Measurements from ENCODE around the gene ATP2A3.

ATP2A3 gene

DNA sequence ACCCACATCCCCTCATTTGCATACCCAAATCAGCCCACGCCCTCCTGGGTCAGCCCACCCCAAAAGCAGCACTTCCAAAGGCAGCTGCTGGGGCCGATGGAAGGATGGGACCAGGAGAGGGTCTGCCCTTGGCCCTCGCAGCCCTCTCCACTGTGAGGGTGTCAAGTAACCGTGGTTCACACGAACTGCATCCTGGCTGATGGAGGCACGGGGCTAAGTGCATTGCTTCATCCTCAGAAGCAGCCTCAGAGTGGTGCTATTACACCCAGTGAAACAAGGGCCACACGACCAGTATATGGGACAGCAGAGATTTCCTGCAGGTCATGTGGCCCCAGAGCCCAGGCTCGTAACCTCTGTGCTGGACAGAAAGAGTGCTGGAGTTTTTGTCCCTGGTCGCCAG is 13.2 kb upstream of the ATP2A3 start:
- in situ Hi-C loops (cut with HindIII; ENCODE audit: low pct_ligation_motif_present, low pct_unique_long_range_greater_than_20kb, low sequenced_read_pairs): no loop called here
- DNase-seq: no peak

DNA sequence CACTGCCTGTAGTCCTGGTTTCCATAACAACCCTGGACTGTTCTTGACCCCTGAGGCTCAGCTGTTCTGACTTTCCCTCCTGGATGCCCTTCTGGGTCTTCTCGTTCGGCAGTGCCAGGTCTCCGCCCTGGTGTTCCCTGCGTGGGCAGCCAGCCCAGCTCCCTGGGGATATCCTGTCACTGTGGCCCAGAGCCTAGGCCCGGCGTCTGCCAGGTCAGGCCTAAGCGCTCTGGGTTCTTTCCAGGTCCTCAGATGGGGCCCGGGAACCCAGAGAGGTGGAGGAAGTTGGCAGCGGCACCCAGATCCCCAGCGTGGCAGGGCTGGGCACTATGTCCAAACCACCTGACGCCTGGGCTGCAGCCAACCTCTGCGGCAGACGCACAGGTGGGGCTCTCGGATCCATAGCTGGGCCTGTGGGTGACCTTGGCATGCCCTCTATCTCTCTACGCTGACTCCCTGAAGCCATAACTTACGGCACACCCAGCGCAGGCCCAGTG is 12.5 kb upstream of the ATP2A3 start:
- DNase-seq: no peak
- in situ Hi-C loops (cut with HindIII; ENCODE audit: low pct_ligation_motif_present, low pct_unique_long_range_greater_than_20kb, low sequenced_read_pairs): no loop called here

DNA sequence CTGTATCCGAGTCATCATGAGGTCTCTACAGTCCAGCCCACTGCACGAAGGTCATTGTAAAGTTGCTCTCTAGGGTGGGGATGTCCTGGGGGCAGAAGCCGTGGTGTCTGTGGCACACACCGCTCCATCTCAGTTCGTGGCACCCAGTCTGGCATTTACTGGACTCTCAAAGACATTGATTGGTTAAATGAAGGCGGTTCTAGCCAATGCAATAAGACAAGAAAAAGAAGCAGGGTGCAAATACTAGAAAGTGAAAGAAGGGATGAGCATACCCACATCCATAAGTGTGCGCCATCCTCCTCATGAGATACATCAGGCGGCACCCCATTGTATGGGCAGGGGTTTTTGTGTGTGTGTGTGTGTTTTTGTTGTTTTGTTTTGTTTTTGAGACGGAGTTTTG is 10.7 kb upstream of the ATP2A3 start:
- no peak for DNase-seq
- in situ Hi-C loops (cut with HindIII; ENCODE audit: low pct_ligation_motif_present, low pct_unique_long_range_greater_than_20kb, low sequenced_read_pairs): no loop called here

DNA sequence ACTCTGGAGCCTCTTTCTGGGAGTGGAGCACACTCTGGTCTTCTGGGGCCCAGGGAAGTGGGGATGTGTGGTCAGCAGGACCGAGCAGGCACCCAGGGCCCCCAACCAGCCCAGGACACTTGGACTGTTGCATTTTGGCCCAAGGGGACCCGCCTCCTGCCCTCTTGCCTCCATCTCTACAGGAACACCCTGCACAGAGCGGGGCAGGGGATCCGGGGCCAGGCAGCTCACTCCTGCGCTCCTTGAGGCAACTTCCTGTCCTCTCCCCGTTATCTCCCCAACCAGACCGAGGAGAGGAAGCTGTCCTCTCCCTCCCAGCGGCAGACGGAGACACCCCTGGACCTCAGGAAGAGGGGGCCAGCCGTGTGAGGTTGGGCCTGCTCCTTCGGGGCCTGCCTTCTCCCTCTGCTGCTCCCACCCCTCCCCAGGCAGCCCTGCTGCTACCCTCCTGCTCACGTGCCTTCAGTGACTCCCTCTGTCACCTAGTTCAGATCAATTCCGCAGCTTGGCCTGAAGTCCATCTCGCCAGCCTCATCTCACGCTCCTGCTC is 10.0 kb upstream of the ATP2A3 start:
- DNase-seq: no peak
- in situ Hi-C loops (cut with HindIII; ENCODE audit: low pct_ligation_motif_present, low pct_unique_long_range_greater_than_20kb, low sequenced_read_pairs): no loop called here

DNA sequence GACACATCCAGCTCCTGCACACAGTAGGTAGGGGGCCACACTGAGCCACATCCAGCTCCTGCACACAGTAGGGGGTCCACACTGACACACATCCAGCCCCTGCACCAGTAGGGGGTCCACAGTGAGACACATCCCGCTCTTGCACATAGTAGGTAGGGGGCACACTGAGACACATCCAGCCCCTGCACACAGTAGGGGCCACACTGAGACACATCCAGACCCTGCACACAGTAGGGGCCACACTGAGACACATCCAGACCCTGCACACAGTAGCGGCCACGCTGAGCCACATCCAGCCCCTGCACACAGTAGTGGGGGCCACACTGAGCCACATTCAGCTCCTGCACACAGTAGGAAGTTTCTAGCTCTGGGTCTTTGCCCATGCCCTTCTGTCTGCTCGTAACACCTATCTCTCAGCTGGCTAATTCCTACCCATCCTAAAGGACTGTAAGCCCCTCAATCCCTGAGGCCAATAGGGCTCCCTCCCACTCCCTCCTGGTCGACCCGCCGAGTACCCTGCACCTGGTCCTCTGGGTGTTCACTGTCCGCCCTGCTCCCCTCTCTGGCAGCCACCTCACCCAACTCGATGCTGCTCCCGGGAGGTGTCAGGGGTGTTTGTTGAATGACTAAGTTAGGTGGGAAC is 9.4 kb upstream of the ATP2A3 start:
- in situ Hi-C loops (cut with HindIII; ENCODE audit: low pct_ligation_motif_present, low pct_unique_long_range_greater_than_20kb, low sequenced_read_pairs): no loop called here
- DNase-seq: no peak

DNA sequence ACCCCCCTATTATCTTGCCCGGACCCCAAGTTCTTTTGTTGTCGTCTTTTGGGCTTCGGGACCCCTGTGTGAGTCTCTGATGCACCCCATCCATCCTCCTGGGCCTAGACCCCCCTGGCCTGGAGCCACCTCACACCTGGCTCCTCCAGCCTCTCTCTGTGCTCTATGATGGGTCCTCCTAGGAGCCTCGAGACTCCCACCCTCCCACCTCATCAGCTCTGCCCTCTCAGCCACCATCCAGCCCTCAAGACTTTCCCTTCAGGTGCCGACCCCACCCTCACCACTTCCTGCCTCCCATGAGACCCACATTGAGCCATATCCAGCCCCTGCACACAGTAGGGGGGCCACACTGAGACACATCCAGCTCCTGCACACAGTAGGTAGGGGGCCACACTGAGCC is 8.7 kb upstream of the ATP2A3 start:
- in situ Hi-C loops (cut with HindIII; ENCODE audit: low pct_ligation_motif_present, low pct_unique_long_range_greater_than_20kb, low sequenced_read_pairs): no loop called here
- no peak for DNase-seq

DNA sequence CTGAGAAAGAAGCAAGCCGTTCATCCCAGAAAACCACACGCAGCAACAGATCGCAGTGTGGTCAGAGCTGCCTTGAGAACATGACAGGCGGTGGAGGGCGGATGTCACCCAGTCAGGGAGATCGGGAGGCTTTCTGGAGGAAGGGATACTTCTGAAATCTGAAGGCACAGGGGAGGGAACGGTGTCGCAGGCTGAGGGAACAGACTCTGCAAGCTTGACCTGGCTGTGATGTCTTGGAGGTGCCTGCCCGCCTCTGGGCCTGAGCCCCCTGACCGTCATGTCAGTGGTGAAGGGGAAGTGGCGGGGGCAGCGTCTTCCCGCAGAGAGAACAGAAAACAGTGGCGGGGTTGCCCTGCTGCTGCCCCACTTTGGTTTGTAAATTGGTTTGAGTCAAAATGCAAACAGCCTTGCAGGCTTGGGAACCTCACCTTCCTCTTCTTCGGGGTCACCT is 8.1 kb upstream of the ATP2A3 start:
- DNase-seq: no peak

DNA sequence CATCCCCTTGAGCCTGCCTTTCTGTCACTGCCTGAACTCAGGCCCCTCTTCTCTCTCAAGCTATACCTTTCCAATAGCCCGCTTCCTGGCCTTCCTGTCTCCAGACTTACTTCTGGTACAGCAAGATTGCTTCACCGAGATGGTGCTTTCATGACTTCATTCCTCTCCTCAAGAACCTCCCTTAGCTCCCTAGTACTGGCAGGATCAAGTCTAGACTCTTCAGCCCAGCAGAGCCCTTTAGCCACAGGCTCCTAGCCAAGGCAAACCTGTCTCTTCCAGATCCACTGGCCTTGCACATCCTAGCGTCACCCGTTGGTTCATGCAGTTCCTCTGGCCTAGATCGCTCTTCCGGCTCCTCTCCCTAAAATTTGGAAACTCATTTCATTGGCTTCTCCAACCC is 6.4 kb upstream of the ATP2A3 start:
- no peak for DNase-seq
- in situ Hi-C loops (cut with HindIII; ENCODE audit: low pct_ligation_motif_present, low pct_unique_long_range_greater_than_20kb, low sequenced_read_pairs): no loop called here

More for the DNA sequence above, 8.1 kb upstream of the ATP2A3 start:
- in situ Hi-C loops (cut with HindIII; ENCODE audit: low pct_ligation_motif_present, low pct_unique_long_range_greater_than_20kb, low sequenced_read_pairs): no loop called here

DNA sequence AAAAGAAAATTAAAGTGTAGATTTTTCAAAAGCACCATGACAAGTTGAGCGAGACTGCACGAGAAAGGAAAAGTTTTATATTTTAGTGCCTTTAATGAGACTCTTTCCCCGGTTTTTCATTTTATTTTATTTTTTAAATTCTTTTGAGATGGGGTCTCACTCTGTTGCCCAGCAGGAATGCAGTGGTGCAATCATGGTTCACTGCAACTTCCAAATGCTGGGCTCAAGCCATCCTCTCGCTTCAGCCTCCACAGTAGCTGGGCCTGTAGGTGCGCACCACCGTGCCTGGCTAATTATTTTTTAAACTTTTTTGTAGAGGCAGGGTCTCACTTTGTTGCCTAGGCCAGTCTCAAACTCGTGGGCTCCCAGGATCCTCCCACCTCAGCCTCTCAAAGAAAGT is 5.7 kb upstream of the ATP2A3 start:
- in situ Hi-C loops (cut with HindIII; ENCODE audit: low pct_ligation_motif_present, low pct_unique_long_range_greater_than_20kb, low sequenced_read_pairs): no loop called here
- DNase-seq: peak; percentile 12

DNA sequence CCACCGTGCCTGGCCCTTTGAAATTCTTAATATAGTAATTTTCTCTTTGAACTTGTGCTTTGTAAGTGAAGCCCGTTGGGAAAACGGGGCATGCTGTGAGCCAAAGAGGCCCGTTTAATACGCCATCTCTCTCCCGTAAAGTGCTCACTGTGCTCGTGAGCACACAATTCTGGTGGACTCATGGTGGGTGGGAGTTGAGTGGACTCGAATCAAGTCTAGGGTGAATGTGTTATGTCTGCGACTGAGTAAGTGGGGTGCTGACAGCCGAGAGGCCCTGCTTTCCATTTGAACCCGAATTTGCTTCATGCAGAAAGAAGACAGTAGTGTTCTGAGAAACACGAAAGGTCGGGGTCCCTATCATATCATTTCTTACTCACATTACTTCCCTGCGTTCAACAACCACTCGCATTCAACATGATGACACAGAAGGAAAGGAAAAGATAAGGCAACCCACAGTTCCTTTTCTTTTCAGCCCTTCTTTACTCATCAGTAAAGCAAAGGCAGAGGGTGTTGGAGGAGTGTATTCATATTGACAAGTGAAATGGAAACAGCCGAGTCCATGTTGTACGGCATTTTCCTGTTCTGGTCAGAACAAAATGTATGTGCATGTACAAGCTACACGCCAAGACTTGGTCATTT is 4.8 kb upstream of the ATP2A3 start:
- no peak for DNase-seq
- in situ Hi-C loops (cut with HindIII; ENCODE audit: low pct_ligation_motif_present, low pct_unique_long_range_greater_than_20kb, low sequenced_read_pairs): no loop called here

DNA sequence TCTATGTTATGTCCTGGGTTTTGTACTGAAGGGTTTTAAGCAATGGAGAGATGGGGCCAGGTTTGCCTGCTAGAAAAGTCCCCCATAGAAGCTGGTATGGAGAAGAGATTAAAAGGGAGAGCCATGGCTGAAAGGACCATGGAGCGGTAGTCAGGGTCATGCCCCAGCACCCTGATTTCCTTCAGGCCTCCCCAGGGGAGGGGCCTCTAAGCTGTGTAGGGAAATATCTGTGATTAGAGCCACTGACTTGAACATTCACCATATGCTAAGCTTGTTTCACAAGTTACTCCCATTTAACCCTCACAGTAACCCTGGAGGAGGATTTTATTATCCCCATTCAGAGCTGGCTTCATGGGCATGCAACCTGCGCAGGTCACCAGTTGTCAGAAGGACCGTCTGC is 3.8 kb upstream of the ATP2A3 start:
- no peak for DNase-seq

DNA sequence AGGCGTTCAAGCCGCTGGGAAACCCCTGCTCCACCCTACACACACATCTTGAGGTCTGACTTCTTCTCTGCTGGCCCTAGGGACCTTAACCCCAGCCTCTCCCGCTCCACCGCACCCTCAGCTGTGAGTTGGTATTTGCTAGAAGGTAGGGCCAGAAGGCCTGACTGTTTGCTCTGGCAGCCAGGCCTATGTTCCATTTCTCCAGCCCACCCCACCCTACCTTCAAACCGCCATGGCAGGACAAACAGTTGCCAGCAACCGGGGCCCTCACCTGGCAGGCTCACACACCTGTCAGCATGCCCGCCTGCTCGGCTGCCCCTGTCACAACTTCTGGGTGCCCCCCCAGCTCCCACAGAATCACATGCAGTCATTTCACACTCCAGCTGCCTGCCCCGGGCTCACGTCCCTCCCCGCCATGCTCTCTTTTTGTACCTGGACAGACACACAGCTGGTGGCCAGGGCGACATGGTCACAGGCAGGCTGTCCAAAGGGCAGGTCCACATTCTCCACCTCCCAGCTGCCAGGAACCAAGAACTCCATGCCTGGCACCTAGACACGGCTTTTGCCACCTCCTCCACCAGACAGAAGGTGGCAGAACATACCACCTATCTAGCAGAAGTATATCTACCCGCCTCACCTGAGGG is 2.6 kb upstream of the ATP2A3 start:
- in situ Hi-C loops (cut with HindIII; ENCODE audit: low pct_ligation_motif_present, low pct_unique_long_range_greater_than_20kb, low sequenced_read_pairs): no loop called here
- no peak for DNase-seq

More for the DNA sequence above, 3.8 kb upstream of the ATP2A3 start:
- in situ Hi-C loops (cut with HindIII; ENCODE audit: low pct_ligation_motif_present, low pct_unique_long_range_greater_than_20kb, low sequenced_read_pairs): no loop called here

DNA sequence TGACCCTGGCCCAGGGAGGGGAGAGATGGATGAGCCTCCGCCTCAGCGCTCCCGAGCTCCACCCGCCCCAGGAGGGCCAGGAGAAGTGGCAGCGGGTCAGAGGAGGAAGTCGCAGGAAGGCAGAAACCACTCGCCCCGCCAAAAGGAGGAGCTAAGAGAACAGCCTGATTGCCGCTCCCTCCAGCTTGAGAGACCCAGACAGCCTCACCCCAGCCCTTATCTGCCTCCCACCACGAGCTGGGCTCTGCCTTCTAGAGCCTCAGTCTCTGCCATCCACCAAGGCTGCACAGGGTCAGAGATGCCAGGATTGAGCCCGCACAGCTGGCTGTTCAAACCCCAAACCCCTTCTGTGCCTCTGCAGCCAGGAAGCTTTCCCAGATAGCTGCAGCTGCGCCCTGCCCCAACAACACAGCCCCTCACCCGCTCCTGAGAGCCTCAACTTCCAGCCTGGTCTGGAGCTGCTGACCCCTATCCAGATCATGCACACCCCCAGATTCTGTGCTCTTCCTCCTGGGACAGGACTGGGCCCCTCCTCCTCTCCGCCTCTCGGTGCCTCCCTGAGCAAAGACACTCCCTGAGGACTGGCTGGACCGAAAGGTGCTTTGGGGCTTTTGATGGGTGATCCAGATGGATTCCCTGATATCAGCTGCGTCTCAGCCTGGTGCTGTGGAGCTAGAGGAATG is 1.0 kb upstream of the ATP2A3 start:
- peak; percentile 85 for DNase-seq
- in situ Hi-C loops (cut with HindIII; ENCODE audit: low pct_ligation_motif_present, low pct_unique_long_range_greater_than_20kb, low sequenced_read_pairs): no loop called here

DNA sequence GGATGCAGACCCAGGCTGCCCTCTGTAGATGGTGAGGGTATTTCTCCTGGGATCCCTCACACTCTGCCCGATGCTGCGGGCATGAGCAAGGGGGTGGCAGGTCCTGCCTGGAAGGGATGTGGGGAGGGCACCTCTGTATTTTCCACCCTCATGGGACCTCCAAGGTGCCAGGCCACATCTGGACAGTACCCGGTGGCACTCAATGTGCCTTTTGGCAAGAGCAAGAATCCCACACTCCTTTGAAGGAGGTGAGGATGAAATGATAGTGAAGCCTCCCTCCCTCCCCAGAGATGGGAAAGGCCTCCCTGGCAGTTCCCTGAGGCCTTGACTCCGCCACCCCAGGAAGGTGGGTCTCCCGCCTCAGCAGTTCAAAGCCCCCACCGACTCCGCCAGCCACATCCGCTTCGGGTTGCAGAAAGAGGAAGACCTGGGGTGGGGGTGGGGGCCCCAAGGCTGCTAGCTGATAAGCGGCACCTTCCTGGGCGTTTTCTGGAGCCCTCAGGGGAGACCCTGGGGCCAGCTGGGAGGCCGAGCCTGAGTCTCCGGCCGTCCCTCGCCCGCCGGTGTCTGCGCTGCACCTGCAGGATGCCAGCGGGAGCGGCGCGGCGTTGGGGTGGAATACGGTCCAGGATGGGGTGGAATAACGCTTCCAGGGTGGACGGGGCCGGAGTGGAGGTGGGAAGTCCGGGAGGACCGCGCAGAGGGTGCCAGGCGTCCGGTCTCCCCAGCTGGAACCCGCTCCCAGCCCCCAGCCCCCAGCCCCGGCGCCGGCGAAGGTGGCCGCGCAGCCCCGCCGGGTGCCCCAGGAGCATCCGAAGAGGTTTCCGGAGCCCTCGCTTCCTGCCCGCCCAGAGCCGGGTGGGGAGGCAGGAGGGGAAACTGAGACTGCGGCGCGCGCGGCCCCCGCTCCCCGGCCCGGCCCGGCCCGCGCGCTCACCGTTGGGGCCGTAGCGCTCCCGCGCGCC is 718 bp downstream of the ATP2A3 start:
- in situ Hi-C loops (cut with HindIII; ENCODE audit: low pct_ligation_motif_present, low pct_unique_long_range_greater_than_20kb, low sequenced_read_pairs): no loop called here
- no peak for DNase-seq

DNA sequence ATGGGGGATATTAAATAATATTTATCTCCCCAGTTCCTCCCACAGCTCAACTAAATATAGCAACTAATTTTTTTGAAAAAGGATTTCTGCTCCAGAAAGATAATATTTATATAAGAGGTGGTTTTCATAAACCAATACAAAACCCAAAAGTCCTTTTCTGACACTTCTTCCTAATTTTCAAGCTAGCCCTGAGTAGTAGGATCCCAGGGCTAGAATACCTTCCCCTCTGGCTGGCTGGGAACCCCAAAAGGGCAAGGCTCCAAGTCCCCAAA is 1.3 kb downstream of the ATP2A3 start:
- no peak for DNase-seq
- in situ Hi-C loops (cut with HindIII; ENCODE audit: low pct_ligation_motif_present, low pct_unique_long_range_greater_than_20kb, low sequenced_read_pairs): no loop called here

DNA sequence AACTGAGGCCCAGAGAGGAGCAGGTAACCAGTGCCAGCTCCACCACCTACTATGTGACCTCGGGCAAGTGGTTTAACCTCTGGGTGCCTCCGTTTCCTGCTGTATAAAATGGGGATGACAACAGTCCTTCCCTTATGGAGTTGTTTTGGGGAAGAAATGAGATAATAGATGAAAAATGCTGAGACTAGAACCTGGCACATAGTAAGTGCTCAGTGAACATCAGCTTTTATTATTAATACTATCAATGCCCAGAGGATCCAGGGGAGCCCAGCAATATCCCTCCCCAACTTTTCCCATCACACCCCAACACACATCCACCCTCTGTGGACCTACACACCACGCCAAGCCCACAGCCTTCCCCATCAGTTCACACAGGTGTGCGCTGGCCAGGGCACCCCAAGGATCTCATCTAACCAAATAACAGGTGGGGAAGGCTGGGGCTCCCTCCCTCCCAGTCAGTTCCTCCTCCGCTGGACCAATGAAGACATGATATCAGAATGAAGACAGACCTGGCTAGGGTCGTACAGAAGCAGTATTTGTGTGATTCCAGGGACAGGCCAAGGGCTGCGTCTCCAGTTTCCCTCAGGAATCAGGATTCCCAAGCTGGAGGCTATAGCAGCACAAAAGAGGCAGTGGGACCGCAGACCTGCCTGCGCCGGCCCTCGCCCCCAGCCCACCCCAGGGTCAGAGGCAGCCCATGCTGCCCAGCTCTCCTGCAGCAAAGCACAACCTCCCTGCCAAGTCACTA is 1.8 kb downstream of the ATP2A3 start:
- DNase-seq: no peak
- in situ Hi-C loops (cut with HindIII; ENCODE audit: low pct_ligation_motif_present, low pct_unique_long_range_greater_than_20kb, low sequenced_read_pairs): no loop called here

DNA sequence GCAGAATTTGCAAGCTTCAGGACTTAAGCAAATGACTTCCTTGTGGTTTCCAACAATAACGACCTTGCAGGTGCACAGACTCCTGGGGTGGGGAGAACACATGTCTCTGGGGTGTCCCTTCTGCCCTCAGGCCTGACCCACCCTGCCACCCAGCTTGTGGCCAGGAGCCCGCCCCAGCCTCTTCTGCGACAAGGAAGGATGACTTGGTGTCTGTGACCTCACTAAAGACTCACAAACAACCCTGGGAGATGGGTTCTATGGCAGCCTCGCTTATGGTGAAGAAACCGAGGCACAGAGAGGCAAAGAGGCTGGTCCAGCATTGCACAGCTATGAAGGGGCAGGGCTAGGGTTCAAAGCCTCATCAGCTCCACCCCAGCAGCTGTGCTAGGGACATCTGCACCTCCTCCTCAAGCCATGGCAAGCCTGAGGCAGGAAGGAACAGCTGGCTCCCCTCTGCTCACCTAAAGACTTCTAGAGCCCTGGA is 2.6 kb downstream of the ATP2A3 start:
- in situ Hi-C loops (cut with HindIII; ENCODE audit: low pct_ligation_motif_present, low pct_unique_long_range_greater_than_20kb, low sequenced_read_pairs): no loop called here
- no peak for DNase-seq

Data from ACHN (cell line).